K562 (cell line): ENCODE data around the gene NF2. TPM values are rescaled to one million over a fixed set of nuclear protein-coding genes. Genes with fewer than 3 reads are reported as not detected.

Experiments used
- C11orf30 ChIP-seq: fragments of 450-650 bp; IDR thresholded peaks from 2 replicates; pipeline ENCODE4 v1.6.1; 2016; ENCODE audit warnings: low read depth, mild to moderate bottlenecking
- CBX2 ChIP-seq: fragments of 200-600 bp; sonication (generic); IDR thresholded peaks from one replicate; pipeline ENCODE4 v1.6.1; 2012; ENCODE audit warnings: mild to moderate bottlenecking, low read length, inconsistent platforms; ENCODE audit not compliant: insufficient read depth, poor library complexity, severe bottlenecking
- NCOA1 ChIP-seq: fragments of 450-650 bp; IDR thresholded peaks from 2 replicates; pipeline ENCODE4 v1.6.1; 2016; ENCODE audit warnings: low read depth
- NUFIP1 ChIP-seq: fragments of 450-650 bp; IDR thresholded peaks from 2 replicates; pipeline ENCODE4 v1.6.1; 2018; ENCODE audit not compliant: partially characterized antibody
- POLR2B ChIP-seq: fragments of 450-650 bp; IDR thresholded peaks from 2 replicates; pipeline ENCODE4 v1.6.1; 2018; ENCODE audit warnings: low read depth; ENCODE audit not compliant: partially characterized antibody
- ZNF318 ChIP-seq, 2 experiments: fragments of 450-650 bp; IDR thresholded peaks; 2 replicates each; pipeline ENCODE4 v1.6.1; 2016; ENCODE audit warnings: mild to moderate bottlenecking in 2 of 2, borderline replicate concordance in 1 of 2, low read depth in 1 of 2, moderate library complexity in 1 of 2
- polyA plus RNA-seq, 8 experiments: library from polyadenylated mRNA; depleted of rRNA in 4 of 8; stranded (reverse) in 5 of 8; unstranded in 3 of 8; fragments of >200 nt; fragmentation: Nextera tagmentation in 2 of 8; fragmentation: Illumina TruSeq in 1 of 8; extraction: Ambion mirVana in 2 of 8; extraction: Trizol in 1 of 8; gene quantifications; 2 replicates each; pipeline versions ENCODE4 v1.2.1 to v1.2.3, GENCODE V29; 2011 to 2014; ENCODE audit warnings: inconsistent platforms in 1 of 8, missing spikeins in 1 of 8
- total RNA-seq, 7 experiments: library from RNA; depleted of rRNA in 6 of 7; stranded (reverse); fragments of >200 nt in 6 of 7; fragmentation: Illumina TruSeq in 2 of 7; extraction: Trizol in 2 of 7; gene quantifications; 2 replicates each; pipeline versions ENCODE4 v1.2.1 to v1.2.3, GENCODE V29; 2011 to 2021; ENCODE audit warnings: low replicate concordance in 1 of 7

NF2 gene
- total and polyA plus RNA-seq, 9 of the 15 experiments (the other 6 are each of a cell fraction or from before 2014, with no cell fraction given) = 2.2 to 32.5 (median 15.2) TPM

- TF ChIP-seq ZNF318 (IDR thresholded peaks at IDR 0.05; ENCODE audit: borderline replicate concordance in 1 of 2, low read depth in 1 of 2) (no peak), NCOA1 (no peak), NUFIP1 (no peak), CBX2 (no peak), C11orf30 (no peak), POLR2B (no peak)
- TF ChIP-seq, all 486 proteins: peak for 0
Observed at GRCh38 chr22:29628996-29629902, 25.8 kb downstream of the NF2 start (continued).
